AG20443 (cell line): ENCODE measurements around the gene CCDC158.
A peak's percentile ranks its signal among the peaks of the same experiment; 100 is the strongest.
"Not testable (repeated sequence)": the region's sequence is repeated elsewhere in the genome, so short reads cannot be mapped to it uniquely, and the experiment has no call there.

Experiments
- DNase-seq: peaks from one replicate; pipeline ENCODE4 v3.0.0; 2012; ENCODE audit warnings: low spot score, mixed read lengths

The CCDC158 gene

GRCh38 chr4:76373919-76374552 lies 46.9 kb downstream of the CCDC158 start:
- no peak for DNase-seq

GRCh38 chr4:76366737-76367136 lies 54.2 kb downstream of the CCDC158 start:
- DNase-seq, result no peak

- peak; percentile 30 for DNase-seq
These were observed 55.3 kb downstream of the CCDC158 start for GRCh38 chr4:76365636-76366035.

- no peak for DNase-seq
These were observed 56.2 kb downstream of the CCDC158 start for GRCh38 chr4:76364763-76365162.

- peak; percentile 13 for DNase-seq
These were observed 57.2 kb downstream of the CCDC158 start for GRCh38 chr4:76363556-76364290.

- no peak for DNase-seq
These were observed 59.1 kb downstream of the CCDC158 start for GRCh38 chr4:76361689-76362412.

- DNase-seq, result not testable (repeated sequence)
These were observed 61.0 kb downstream of the CCDC158 start for GRCh38 chr4:76359881-76360466.

GRCh38 chr4:76357981-76358380 lies 63.0 kb downstream of the CCDC158 start:
- DNase-seq, result no peak

- DNase-seq, result no peak
These were observed 66.1 kb downstream of the CCDC158 start for GRCh38 chr4:76354517-76355473.

GRCh38 chr4:76342803-76343202 lies 78.1 kb downstream of the CCDC158 start:
- DNase-seq, result no peak

GRCh38 chr4:76342191-76342590 lies 78.8 kb downstream of the CCDC158 start:
- DNase-seq, result no peak

GRCh38 chr4:76341063-76341462 lies 79.9 kb downstream of the CCDC158 start:
- peak; percentile 54 for DNase-seq

GRCh38 chr4:76339364-76339763 lies 81.6 kb downstream of the CCDC158 start:
- no peak for DNase-seq

- no peak for DNase-seq
These were observed 86.1 kb downstream of the CCDC158 start for GRCh38 chr4:76334885-76335284.

GRCh38 chr4:76326515-76326914 lies 94.4 kb downstream of the CCDC158 start:
- DNase-seq, result no peak

GRCh38 chr4:76325072-76325471 lies 95.9 kb downstream of the CCDC158 start:
- no peak for DNase-seq

GRCh38 chr4:76322236-76322635 lies 98.7 kb downstream of the CCDC158 start:
- no peak for DNase-seq

- DNase-seq, result no peak
These were observed 104.8 kb downstream of the CCDC158 start for GRCh38 chr4:76316131-76316530.

GRCh38 chr4:76315267-76315918 lies 105.5 kb downstream of the CCDC158 start:
- DNase-seq, result no peak

- no peak for DNase-seq
These were observed 107.4 kb downstream of the CCDC158 start for GRCh38 chr4:76313547-76313946.

GRCh38 chr4:76312457-76312856 lies 108.5 kb downstream of the CCDC158 start:
- DNase-seq, result no peak
